ENCODE measurements around the gene DAB2IP.

The DAB2IP gene

GRCh38 chr9:121707477-121708424 is 56.3 kb downstream of the DAB2IP start:
- DNase-seq, result no peak

- no peak for DNase-seq
Measured at GRCh38 chr9:121708768-121709488, 57.5 kb downstream of the DAB2IP start.

DNA sequence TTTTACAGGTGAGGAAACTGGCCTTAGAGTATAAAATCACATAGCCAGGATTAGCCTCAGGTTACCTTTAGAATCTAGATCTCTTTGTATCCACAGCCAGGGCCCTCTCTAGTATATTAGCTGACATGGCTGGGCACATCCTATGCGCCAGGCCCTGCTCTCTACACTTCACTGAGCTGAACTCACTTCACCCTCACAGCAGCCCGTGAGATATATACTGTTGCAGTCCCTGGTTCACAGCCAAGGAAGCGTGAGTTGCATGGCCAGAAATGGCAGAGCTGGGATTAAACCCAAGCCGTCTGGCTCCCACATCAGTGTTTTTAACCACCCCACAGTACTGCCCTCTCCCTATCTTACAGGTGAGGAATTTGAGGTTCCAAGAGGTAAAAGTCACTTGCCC is 58.4 kb downstream of the DAB2IP start:
- no peak for DNase-seq

DNA sequence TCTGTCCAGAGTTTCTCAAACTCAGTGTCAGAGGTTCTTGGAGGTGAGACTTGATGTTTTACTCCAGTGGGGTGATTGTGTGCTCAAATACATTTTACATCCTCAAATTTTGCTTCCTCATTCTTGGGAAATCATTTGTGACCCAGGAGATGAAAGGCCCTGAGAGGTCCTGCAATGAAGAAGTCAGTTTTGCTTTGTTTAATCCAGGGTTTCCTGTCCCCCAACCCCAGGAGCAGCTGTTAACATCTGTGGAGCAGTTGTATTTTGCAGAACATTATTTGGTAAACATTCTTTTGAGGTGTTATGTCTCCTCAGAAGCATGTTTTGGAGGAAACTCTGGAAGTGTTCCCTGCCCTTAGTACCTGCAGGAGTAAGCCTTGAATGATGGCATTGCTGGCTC is 59.8 kb downstream of the DAB2IP start:
- no peak for DNase-seq

- DNase-seq, result no peak
Measured at GRCh38 chr9:121711797-121712196, 60.4 kb downstream of the DAB2IP start.

DNA sequence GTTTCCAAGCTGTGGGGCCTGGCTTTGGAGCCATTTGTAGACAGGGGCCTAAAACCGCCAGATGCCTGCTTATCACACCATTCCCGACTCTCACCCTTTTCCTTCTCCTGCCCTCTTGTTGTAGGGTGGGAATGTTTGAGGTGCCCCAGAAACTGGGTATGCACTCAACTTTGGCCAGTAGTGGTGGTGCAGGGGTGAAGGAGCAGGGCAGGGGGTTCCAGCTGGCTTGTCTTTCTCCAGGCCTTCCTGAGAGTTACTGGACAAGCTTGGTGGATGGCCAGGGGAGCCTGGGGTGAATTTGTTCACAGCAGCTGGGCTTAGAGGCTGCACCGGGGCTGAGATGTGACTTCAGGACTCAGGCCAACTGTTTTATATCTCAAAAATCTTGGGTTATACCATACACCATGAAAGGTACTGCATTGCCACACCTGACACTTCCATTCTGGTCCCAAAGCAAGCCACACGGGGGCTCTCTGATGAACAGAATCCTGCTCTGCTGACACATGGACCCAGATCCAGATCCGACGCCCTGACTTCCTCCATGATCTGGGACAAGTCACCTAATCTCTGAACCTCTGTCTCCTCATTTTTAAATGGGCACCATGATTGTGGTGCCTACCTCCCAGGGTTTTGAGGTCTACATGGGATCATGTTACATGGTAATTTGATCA is 62.1 kb downstream of the DAB2IP start:
- DNase-seq, result no peak

- no peak for DNase-seq
Measured at GRCh38 chr9:121714075-121714705, 62.8 kb downstream of the DAB2IP start.

DNA sequence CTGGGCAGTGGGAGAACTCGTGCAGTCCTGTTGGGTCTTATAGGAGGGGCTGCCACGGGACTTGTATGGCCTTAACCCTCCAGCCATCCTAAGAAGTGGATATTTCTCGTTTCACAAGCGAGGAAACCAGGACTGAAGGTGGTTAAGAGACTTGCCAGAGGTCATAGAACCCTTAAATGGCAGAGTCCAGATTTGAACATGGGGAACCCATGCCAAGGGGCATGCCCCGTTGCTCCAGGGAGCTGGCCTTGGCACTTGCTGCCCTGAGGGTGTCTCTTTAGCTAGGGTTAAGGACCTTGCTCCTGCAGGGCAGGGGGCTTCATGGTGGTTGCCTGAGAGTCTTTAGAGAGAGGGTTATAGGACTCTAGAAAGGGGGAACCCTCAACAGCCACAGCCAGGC is 63.4 kb downstream of the DAB2IP start:
- no peak for DNase-seq

GRCh38 chr9:121717141-121717991 is 65.9 kb downstream of the DAB2IP start:
- no peak for DNase-seq

- no peak for DNase-seq
Measured at GRCh38 chr9:121718084-121718483, 66.7 kb downstream of the DAB2IP start.

- DNase-seq, result no peak
Measured at GRCh38 chr9:121718501-121718900, 67.1 kb downstream of the DAB2IP start.

DNA sequence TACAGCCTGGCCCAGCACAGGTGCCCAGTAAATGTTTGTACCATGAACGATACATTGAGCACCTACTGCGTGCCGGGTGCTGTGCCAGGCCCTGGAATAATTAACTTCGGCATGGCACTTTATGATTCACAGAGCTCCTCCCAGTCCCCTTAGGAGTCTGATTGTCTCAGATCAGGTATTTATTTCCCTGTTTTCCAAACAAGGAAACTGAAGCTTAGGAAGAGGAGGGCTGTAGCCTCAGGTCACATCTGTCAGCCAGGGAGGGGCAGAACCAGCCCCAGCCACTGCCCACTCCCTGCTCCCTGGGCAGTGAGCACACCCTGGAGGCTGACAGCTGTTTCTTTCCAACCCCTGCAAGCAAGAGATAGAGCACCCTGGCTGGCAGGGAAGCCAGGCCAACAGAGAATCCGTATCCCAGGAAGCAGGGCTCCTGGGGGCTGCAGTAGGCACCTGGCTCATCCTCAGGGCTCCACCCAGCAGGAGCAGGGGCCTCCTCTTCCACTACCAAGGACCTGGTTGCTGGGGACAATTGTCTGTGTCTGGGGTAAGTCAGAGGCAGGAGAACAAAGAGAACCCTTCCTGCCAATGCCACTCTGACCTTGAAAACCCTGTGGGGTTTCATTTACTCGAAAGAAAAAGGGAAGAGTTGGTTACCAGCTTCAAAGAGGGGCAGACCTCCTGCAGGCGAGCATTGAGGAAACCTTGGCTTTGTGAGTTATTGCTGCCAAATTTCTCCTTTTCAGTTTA is 69.0 kb downstream of the DAB2IP start:
- DNase-seq, result no peak

DNA sequence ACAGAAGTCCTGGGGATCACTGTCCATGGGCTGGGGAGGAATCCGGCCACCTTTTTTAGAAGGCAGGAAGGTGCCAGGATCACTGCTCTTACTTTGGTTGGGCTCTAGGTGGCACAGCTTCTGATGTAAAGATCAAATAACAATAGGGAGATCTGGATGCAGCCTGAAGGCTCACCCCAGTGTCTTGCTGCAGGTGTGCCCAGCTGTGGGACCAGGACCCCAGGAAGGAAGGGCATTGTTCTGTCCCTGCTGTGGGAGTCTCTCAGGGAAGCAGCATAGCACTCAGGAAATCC is 69.6 kb downstream of the DAB2IP start:
- DNase-seq, result no peak

- DNase-seq, result no peak
Measured at GRCh38 chr9:121721770-121722169, 70.3 kb downstream of the DAB2IP start.

DNA sequence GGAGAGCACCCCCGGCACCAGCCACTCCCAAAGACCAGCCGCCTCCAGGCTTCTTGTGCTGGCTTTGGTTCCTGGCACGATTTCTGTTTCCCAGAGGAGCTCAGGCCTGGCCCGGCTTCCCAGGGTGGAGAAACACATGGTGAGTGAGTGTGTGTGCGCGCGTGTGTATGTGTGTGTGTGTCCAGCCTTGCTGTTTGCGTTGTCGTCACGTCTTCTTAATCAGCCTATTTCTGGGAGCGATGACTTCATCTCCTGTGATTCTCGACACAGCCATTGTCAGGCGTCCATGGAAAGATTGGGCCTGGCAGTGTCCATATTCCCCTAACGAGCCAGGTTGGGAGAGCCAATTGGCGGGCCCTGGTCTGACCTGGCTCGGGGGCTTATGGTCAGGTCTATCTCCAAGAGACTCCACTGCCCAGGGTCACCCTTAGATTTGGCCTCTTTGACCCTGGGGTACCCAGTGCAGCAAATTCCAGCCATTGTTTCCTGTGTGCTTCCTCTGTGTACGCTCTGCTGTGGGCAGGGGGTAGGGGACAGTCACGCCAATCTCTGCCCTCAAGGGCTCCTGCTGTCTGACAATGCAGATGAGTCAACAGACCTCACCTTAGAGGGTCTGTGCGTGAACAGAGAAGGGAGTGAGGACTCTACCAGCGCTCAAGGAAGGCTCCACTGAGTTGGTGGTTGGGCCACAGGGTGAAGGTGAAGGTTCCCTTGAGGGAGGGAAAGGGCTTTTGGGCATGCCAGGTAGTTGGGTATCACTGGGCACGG is 73.8 kb downstream of the DAB2IP start:
- DNase-seq, result no peak

DNA sequence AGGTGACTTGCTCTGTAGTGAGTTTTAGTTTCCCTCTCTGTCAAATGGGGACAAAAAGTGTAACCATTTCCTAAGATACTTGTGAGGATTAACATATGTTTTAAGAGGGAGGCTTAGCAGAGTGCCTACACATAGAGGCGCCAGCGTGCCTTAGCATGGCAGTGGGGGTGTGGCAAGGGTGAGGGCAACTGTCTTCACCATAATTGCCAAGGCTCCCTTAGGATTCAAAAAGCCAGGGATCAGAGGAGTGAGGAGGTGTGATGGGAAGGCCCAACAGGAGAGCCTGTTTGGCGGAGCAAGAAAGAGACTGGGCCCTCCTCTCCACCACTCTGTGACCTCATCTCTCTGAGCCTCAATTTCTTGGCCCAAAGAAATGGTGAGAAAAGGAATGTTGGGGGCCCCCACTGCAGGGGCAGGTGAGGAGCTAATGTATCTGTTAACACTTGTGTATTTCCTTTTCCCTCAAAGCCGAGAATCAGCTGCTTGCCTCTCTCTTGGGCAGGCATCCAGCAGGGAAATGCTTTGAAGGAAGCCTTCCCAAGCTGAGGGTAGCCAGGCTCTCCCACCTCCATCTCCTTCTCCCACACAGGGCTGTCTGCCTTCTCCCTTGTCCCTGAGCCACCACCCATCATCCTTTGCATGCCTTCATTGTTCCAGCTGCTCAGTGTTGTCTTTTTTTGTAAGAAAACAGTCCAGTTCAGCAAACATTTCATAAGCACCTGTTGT is 76.0 kb downstream of the DAB2IP start:
- no peak for DNase-seq

GRCh38 chr9:121728916-121729315 is 77.5 kb downstream of the DAB2IP start:
- no peak for DNase-seq

GRCh38 chr9:121729769-121730562 is 78.5 kb downstream of the DAB2IP start:
- no peak for DNase-seq

DNA sequence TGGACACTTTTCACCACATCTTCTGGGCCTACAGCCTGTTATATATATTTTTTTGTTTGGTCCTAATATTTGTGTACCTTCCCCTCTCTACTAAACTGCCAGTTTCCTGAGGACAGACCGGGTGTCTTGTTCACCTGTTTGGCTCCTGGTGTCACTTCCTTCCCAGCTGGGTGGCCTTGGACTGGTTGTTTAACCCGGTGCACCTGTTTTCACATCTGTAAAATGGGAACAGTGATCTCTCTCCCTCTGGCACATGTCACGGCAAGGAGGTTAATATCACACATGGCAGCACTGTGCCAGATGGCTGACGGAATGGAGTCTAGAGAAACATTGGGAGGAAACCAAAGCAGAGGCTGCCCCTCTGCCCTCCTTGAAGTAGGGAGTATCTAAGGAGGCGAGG is 79.7 kb downstream of the DAB2IP start:
- no peak for DNase-seq
